ENCODE results near the gene MYCBP2.
"Not testable (repeated sequence)": the region's sequence is repeated elsewhere in the genome, so short reads cannot be mapped to it uniquely, and the experiment has no call there.

Gene MYCBP2

DNA sequence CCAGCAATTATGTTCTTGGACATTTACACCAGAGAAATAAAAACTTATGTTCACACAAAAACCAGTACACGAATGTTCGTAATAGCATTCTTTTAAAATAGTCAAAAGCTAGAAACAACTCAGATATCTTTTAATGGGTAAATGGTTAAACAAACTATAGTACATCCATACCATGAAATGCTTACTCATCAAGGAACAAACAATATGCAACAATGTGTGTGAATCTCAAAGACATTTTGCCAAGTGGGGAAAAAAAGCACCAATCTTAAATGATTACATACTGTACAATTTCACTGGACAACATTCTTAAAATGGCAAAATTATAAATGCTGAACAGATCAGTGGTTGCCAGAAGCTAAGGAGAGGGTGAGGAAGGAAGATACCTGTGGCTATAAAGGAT lies 36.6 kb downstream of the MYCBP2 start:
- H3K4me1 ChIP-seq (ENCODE audit: insufficient read depth, low read length): no peaks in the 10 kb centered on the region

GRCh38 chr13:77289851-77290250 lies 37.0 kb downstream of the MYCBP2 start:
- no peaks in the 10 kb centered on the region for H3K9me3 ChIP-seq (ENCODE audit: low read length)
- no peak overlapping the region for H3K9ac ChIP-seq (ENCODE audit: low read length)
- no peak overlapping the region for H3K4me3 ChIP-seq (ENCODE audit: low read depth in 1 of 2, low read length in 2 of 2)
- H3K27ac ChIP-seq (ENCODE audit: low read depth, low read length): no peak overlapping the region
- no peaks in the 10 kb centered on the region for H3K4me1 ChIP-seq (ENCODE audit: insufficient read depth, low read length)
- peaks cover 17% of the 10 kb centered on the region for H3K36me3 ChIP-seq (ENCODE audit: insufficient read depth, low read length)
- H3K27me3 ChIP-seq (ENCODE audit: control insufficient read depth in 1 of 2, insufficient read depth in 2 of 2, low read length in 2 of 2): no peaks in the 10 kb centered on the region

More for the DNA sequence above, 36.6 kb downstream of the MYCBP2 start:
- Histone ChIP-seq H3K9ac (ENCODE audit: low read length) (no peak overlapping the region), H3K9me3 (ENCODE audit: low read length) (no peaks in the 10 kb centered on the region), H3K27me3 (ENCODE audit: control insufficient read depth in 1 of 2, insufficient read depth in 2 of 2, low read length in 2 of 2) (no peaks in the 10 kb centered on the region), H3K27ac (ENCODE audit: low read depth, low read length) (no peak overlapping the region), H3K36me3 (ENCODE audit: insufficient read depth, low read length) (peaks cover 17% of the 10 kb centered on the region), H3K4me3 (ENCODE audit: low read depth in 1 of 2, low read length in 2 of 2) (no peak overlapping the region)

GRCh38 chr13:77285632-77286031 lies 41.3 kb downstream of the MYCBP2 start:
- H3K9me3 ChIP-seq (ENCODE audit: low read length); H3K9ac ChIP-seq (ENCODE audit: low read length); H3K4me3 ChIP-seq (ENCODE audit: low read depth in 1 of 2, low read length in 2 of 2); H3K27me3 ChIP-seq (ENCODE audit: control insufficient read depth in 1 of 2, insufficient read depth in 2 of 2, low read length in 2 of 2); H3K36me3 ChIP-seq (ENCODE audit: insufficient read depth, low read length); H3K27ac ChIP-seq (ENCODE audit: low read depth, low read length); H3K4me1 ChIP-seq (ENCODE audit: insufficient read depth, low read length): not testable (repeated sequence)

DNA sequence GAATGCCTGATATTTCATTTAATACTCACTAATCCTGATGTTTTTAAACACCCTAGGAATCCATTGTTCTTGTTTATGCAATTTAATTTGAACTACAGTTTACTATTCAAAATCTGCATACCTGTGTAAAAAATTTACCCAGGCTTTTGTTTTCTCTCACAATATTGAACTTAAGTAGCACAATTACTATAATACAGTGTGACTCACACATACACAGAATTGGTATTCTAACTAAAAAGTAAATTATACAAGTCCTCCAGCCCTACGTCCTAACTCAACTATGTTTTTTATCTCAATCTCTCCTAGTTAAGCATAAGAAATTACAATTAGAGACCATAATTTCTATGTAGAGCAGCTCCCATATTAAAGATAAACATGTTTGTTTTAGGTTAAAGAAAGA lies 41.8 kb downstream of the MYCBP2 start:
- H3K9ac ChIP-seq (ENCODE audit: low read length): no peak overlapping the region
- H3K27ac ChIP-seq (ENCODE audit: low read depth, low read length): no peak overlapping the region

GRCh38 chr13:77274126-77274525 lies 52.8 kb downstream of the MYCBP2 start:
- Histone ChIP-seq H3K36me3 (ENCODE audit: insufficient read depth, low read length) (peaks cover 23% of the 10 kb centered on the region), H3K9me3 (ENCODE audit: low read length) (no peaks in the 10 kb centered on the region), H3K27ac (ENCODE audit: low read depth, low read length) (no peak overlapping the region), H3K4me1 (ENCODE audit: insufficient read depth, low read length) (no peaks in the 10 kb centered on the region), H3K4me3 (ENCODE audit: low read depth in 1 of 2, low read length in 2 of 2) (no peak overlapping the region), H3K9ac (ENCODE audit: low read length) (no peak overlapping the region), H3K27me3 (ENCODE audit: control insufficient read depth in 1 of 2, insufficient read depth in 2 of 2, low read length in 2 of 2) (no peaks in the 10 kb centered on the region)

More for the DNA sequence above, 41.8 kb downstream of the MYCBP2 start:
- Histone ChIP-seq H3K27me3 (ENCODE audit: control insufficient read depth in 1 of 2, insufficient read depth in 2 of 2, low read length in 2 of 2) (no peaks in the 10 kb centered on the region), H3K4me1 (ENCODE audit: insufficient read depth, low read length) (no peaks in the 10 kb centered on the region), H3K9me3 (ENCODE audit: low read length) (no peaks in the 10 kb centered on the region), H3K36me3 (ENCODE audit: insufficient read depth, low read length) (peaks cover 10% of the 10 kb centered on the region), H3K4me3 (ENCODE audit: low read depth in 1 of 2, low read length in 2 of 2) (no peak overlapping the region)

DNA sequence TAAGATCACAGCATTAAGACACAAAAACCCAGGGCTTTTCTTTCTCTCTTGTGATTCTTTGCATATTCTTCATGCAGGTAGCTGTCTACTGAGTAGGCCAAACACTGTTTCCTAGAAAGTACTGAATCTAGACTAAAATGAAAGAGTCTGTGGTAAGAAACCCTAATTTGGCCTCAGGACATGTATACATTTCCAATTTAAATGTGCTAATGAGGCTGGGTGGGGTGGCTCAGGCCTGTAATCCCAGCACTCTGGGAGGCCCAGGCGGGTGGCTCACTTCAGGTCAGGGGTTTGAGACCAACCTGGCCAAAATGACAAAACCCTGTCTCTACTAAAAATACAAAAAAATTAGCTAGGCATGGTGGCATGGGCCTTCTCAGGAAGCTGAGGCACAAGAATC lies 57.8 kb downstream of the MYCBP2 start:
- Histone ChIP-seq H3K27ac (ENCODE audit: low read depth, low read length) (no peak overlapping the region), H3K4me3 (ENCODE audit: low read depth in 1 of 2, low read length in 2 of 2) (no peak overlapping the region), H3K9me3 (ENCODE audit: low read length) (no peaks in the 10 kb centered on the region), H3K36me3 (ENCODE audit: insufficient read depth, low read length) (peaks cover 23% of the 10 kb centered on the region), H3K27me3 (ENCODE audit: control insufficient read depth in 1 of 2, insufficient read depth in 2 of 2, low read length in 2 of 2) (no peaks in the 10 kb centered on the region), H3K9ac (ENCODE audit: low read length) (no peak overlapping the region), H3K4me1 (ENCODE audit: insufficient read depth, low read length) (no peaks in the 10 kb centered on the region)

GRCh38 chr13:77267362-77267761 lies 59.5 kb downstream of the MYCBP2 start:
- no peak overlapping the region for H3K4me3 ChIP-seq (ENCODE audit: low read depth in 1 of 2, low read length in 2 of 2)
- H3K9ac ChIP-seq (ENCODE audit: low read length): no peak overlapping the region
- H3K27ac ChIP-seq (ENCODE audit: low read depth, low read length): no peak overlapping the region
- H3K27me3 ChIP-seq (ENCODE audit: control insufficient read depth in 1 of 2, insufficient read depth in 2 of 2, low read length in 2 of 2): no peaks in the 10 kb centered on the region
- H3K9me3 ChIP-seq (ENCODE audit: low read length): no peaks in the 10 kb centered on the region
- peaks cover 12% of the 10 kb centered on the region for H3K36me3 ChIP-seq (ENCODE audit: insufficient read depth, low read length)
- no peaks in the 10 kb centered on the region for H3K4me1 ChIP-seq (ENCODE audit: insufficient read depth, low read length)

DNA sequence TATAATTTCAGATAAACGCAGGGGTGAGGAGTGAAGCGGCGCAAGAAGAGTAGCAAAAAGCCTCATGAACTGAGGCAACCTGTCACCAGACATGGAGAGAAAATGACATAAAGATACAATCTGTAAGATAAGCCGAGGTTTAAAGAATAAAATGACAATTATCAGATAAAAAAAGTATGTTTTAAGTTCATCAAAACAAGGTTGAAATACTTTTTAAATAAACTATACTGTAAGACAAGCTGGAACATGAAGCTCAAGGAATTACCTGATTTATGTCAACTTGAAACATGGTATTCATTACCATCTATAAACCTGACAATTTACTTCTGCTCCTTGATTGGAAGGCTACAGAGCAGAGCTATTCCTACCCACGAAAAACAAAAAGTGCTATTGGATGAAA lies 61.6 kb downstream of the MYCBP2 start:
- H3K4me3 ChIP-seq (ENCODE audit: low read depth in 1 of 2, low read length in 2 of 2): no peak overlapping the region
- no peaks in the 10 kb centered on the region for H3K4me1 ChIP-seq (ENCODE audit: insufficient read depth, low read length)
- no peaks in the 10 kb centered on the region for H3K27me3 ChIP-seq (ENCODE audit: control insufficient read depth in 1 of 2, insufficient read depth in 2 of 2, low read length in 2 of 2)
- H3K9ac ChIP-seq (ENCODE audit: low read length): no peak overlapping the region
- no peaks in the 10 kb centered on the region for H3K9me3 ChIP-seq (ENCODE audit: low read length)
- no peaks in the 10 kb centered on the region for H3K36me3 ChIP-seq (ENCODE audit: insufficient read depth, low read length)
- H3K27ac ChIP-seq (ENCODE audit: low read depth, low read length): no peak overlapping the region

DNA sequence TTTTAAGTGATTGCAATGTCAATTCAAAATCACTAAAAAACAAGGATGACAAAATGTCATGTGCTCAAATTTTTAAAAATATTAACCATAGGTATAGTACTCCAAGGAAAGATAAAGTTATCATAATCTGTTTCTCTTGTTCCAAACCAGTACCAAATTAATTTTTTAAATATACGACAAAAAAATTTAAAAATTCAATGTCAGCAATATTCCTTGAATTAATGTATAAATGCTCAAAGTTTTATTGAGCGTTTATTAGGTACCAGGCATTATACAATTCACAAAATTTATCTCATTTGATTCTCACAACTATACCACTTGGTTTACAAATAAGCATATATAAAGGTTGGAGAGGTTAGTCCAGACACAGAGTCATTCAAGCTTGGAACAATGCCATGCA lies 64.7 kb downstream of the MYCBP2 start:
- peaks cover 10% of the 10 kb centered on the region for H3K36me3 ChIP-seq (ENCODE audit: insufficient read depth, low read length)
- H3K9ac ChIP-seq (ENCODE audit: low read length): no peak overlapping the region
- no peaks in the 10 kb centered on the region for H3K4me1 ChIP-seq (ENCODE audit: insufficient read depth, low read length)
- no peaks in the 10 kb centered on the region for H3K27me3 ChIP-seq (ENCODE audit: control insufficient read depth in 1 of 2, insufficient read depth in 2 of 2, low read length in 2 of 2)
- H3K4me3 ChIP-seq (ENCODE audit: low read depth in 1 of 2, low read length in 2 of 2): no peak overlapping the region
- H3K27ac ChIP-seq (ENCODE audit: low read depth, low read length): no peak overlapping the region
- no peaks in the 10 kb centered on the region for H3K9me3 ChIP-seq (ENCODE audit: low read length)

DNA sequence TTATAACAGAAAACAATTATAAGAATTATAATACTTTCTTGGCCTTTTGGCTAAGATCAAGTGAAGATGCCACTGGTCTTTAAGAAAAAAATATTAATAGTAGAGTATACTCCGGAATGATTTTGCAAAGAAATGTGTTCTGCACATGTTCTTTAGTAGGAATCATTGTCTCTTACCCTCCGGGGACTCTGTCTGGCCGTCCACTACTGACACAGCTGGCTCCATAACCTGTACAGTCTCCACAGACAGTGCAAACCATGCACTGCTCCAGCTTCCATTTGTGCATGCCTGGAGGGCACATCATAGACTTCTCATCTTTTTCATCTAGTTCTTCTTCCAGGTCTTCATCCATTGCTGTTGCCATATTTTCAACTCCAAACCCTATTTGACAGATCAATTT lies 75.9 kb downstream of the MYCBP2 start:
- Histone ChIP-seq H3K27ac (ENCODE audit: low read depth, low read length) (no peak overlapping the region), H3K9me3 (ENCODE audit: low read length) (no peaks in the 10 kb centered on the region), H3K9ac (ENCODE audit: low read length) (no peak overlapping the region), H3K36me3 (ENCODE audit: insufficient read depth, low read length) (no peaks in the 10 kb centered on the region), H3K4me3 (ENCODE audit: low read depth in 1 of 2, low read length in 2 of 2) (no peak overlapping the region), H3K4me1 (ENCODE audit: insufficient read depth, low read length) (no peaks in the 10 kb centered on the region), H3K27me3 (ENCODE audit: control insufficient read depth in 1 of 2, insufficient read depth in 2 of 2, low read length in 2 of 2) (no peaks in the 10 kb centered on the region)

- H3K9me3 ChIP-seq (ENCODE audit: low read length); H3K27me3 ChIP-seq (ENCODE audit: control insufficient read depth in 1 of 2, insufficient read depth in 2 of 2, low read length in 2 of 2); H3K27ac ChIP-seq (ENCODE audit: low read depth, low read length); H3K9ac ChIP-seq (ENCODE audit: low read length); H3K4me1 ChIP-seq (ENCODE audit: insufficient read depth, low read length); H3K4me3 ChIP-seq (ENCODE audit: low read depth in 1 of 2, low read length in 2 of 2); H3K36me3 ChIP-seq (ENCODE audit: insufficient read depth, low read length): not testable (repeated sequence)
Measured at GRCh38 chr13:77245224-77245623, 81.7 kb downstream of the MYCBP2 start.

DNA sequence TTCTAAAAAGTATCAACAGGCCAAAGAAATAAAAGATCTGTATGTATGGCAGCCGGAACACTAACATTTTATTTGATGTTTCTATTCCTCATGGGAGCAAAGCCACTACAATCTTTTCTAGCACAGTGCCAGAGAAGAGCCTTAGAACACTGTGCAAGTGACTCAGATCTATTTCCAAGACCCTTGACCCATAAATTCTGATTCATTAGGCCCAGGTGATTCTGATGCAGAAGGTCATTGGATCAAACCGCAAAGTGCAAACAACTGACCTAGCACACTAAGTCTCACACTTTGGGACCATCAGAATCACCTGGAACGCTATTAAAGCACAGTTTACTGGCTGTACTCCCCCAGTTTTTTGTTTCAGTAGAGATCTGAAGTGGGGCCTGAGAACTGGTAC lies 87.6 kb downstream of the MYCBP2 start:
- no peaks in the 10 kb centered on the region for H3K9me3 ChIP-seq (ENCODE audit: low read length)
- H3K27ac ChIP-seq (ENCODE audit: low read depth, low read length): no peak overlapping the region
- no peaks in the 10 kb centered on the region for H3K4me1 ChIP-seq (ENCODE audit: insufficient read depth, low read length)
- peaks cover 4% of the 10 kb centered on the region for H3K36me3 ChIP-seq (ENCODE audit: insufficient read depth, low read length)
- H3K27me3 ChIP-seq (ENCODE audit: control insufficient read depth in 1 of 2, insufficient read depth in 2 of 2, low read length in 2 of 2): no peaks in the 10 kb centered on the region
- no peak overlapping the region for H3K9ac ChIP-seq (ENCODE audit: low read length)
- no peak overlapping the region for H3K4me3 ChIP-seq (ENCODE audit: low read depth in 1 of 2, low read length in 2 of 2)
